ENCODE measurements around the gene GAS6.

DNA sequence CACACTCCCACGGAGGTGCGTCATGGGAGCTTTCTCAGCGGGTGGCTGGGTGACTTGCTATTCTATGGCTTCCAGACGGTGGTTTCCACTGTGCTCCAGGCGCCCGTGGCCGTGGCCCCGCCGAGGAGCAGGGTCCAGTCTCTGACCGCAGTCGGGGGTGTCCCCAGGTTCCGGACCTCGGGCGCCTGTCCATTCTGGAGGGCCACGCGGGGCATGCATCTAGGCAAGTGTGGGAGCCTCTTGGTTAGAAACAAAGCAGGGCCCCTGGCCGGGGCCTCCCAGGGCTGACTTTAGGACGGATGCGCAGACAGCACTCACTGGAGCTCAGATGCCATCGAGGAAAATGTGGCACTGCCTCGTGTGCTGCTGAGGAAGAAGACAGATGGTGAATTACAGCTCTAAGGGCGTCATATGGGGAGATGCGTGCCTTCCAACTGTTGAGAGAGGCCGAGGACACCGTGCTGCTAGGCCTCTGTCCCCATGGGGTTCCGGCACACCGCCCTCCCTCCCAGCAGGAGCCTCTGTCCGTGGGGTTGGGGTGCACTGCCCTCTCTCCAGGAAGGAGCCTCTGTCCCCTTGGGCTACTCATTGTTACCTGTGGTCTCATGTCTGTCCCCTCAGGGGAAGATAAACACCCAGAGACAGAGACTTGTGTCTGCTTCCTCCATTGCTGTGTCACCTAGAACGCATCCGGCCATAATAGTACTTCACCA is 66.8 kb downstream of the GAS6 start:
- no peak for TF ChIP-seq ZSCAN30 (tag by site-specific recombination; IDR thresholded peaks at IDR 0.05)
- TF ChIP-seq ZNF266 (tag by site-specific recombination; IDR thresholded peaks at IDR 0.05; ENCODE audit: low read depth), result no peak
- no peak for TF ChIP-seq CTCF (tag by site-specific recombination; IDR thresholded peaks at IDR 0.05)
- no peak for TF ChIP-seq TCF7L2 (IDR thresholded peaks at IDR 0.05; ENCODE audit: borderline replicate concordance, low read depth, low read length)
- TF ChIP-seq HIC1 (tag by site-specific recombination; IDR thresholded peaks at IDR 0.05), result no peak
- TF ChIP-seq, protein P1, sequence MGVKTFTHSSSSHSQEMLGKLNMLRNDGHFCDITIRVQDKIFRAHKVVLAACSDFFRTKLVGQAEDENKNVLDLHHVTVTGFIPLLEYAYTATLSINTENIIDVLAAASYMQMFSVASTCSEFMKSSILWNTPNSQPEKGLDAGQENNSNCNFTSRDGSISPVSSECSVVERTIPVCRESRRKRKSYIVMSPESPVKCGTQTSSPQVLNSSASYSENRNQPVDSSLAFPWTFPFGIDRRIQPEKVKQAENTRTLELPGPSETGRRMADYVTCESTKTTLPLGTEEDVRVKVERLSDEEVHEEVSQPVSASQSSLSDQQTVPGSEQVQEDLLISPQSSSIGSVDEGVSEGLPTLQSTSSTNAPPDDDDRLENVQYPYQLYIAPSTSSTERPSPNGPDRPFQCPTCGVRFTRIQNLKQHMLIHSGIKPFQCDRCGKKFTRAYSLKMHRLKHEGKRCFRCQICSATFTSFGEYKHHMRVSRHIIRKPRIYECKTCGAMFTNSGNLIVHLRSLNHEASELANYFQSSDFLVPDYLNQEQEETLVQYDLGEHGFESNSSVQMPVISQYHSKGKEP (tag by site-specific recombination; IDR thresholded peaks at IDR 0.05), result no peak
- TF ChIP-seq ZNF248 (tag by site-specific recombination; IDR thresholded peaks at IDR 0.05), result no peak
- TF ChIP-seq, protein P2, sequence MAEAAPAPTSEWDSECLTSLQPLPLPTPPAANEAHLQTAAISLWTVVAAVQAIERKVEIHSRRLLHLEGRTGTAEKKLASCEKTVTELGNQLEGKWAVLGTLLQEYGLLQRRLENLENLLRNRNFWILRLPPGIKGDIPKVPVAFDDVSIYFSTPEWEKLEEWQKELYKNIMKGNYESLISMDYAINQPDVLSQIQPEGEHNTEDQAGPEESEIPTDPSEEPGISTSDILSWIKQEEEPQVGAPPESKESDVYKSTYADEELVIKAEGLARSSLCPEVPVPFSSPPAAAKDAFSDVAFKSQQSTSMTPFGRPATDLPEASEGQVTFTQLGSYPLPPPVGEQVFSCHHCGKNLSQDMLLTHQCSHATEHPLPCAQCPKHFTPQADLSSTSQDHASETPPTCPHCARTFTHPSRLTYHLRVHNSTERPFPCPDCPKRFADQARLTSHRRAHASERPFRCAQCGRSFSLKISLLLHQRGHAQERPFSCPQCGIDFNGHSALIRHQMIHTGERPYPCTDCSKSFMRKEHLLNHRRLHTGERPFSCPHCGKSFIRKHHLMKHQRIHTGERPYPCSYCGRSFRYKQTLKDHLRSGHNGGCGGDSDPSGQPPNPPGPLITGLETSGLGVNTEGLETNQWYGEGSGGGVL (tag by site-specific recombination; IDR thresholded peaks at IDR 0.05), result no peak
- TF ChIP-seq KLF16 (tag by site-specific recombination; IDR thresholded peaks at IDR 0.05), result no peak
- TF ChIP-seq ZNF837 (tag by site-specific recombination; IDR thresholded peaks at IDR 0.05), result no peak
- TF ChIP-seq ZFP37 (tag by site-specific recombination; IDR thresholded peaks at IDR 0.05), result no peak
- no peak for TF ChIP-seq ZNF571 (tag by site-specific recombination; IDR thresholded peaks at IDR 0.05)

All from HEK293 (cell line).